Cardiac septum (tissue), 1 donor: ENCODE measurements around the gene OR4D9. TPM values are rescaled to one million over a fixed set of nuclear protein-coding genes. Genes with fewer than 3 reads are reported as not detected.

Experiments used
- total RNA-seq: library from RNA; stranded (reverse); fragmentation: NEBNext Ultra II Directional; extraction: Animal tissue kit (Norgen Biotek cat#: 25700); gene quantifications from one replicate; pipeline ENCODE4 v1.2.1, GENCODE V29; 2021
- donor health status: DM: no; HTN: no; CAD: no.

OR4D9 gene
- total RNA-seq, 1 donor from 2014 or later, result not detected

Other genes with a start within 250 kb of the OR4D9 start
- gene OR5AN1, start 152.6 kb upstream of the OR4D9 start, total RNA-seq, result not detected
- gene OR5A2, start 85.1 kb upstream of the OR4D9 start, total RNA-seq, result not detected
- gene OR5A1, start 75.1 kb upstream of the OR4D9 start, total RNA-seq, result not detected
- gene OR4D6, start 54.6 kb upstream of the OR4D9 start, total RNA-seq, result not detected
- gene OR4D10, start 38.2 kb upstream of the OR4D9 start, total RNA-seq, result not detected
- not detected for gene OR4D11, start 8.0 kb upstream of the OR4D9 start, total RNA-seq
- gene OSBP, start 104.2 kb downstream of the OR4D9 start, total RNA-seq, result 35.1 TPM
- 23.4 TPM for gene PATL1, start 157.5 kb downstream of the OR4D9 start, total RNA-seq
- gene OR10V1, start 202.3 kb downstream of the OR4D9 start, total RNA-seq, result not detected
- gene STX3, start 243.8 kb downstream of the OR4D9 start, total RNA-seq, result 10.0 TPM